Fibroblast of lung (primary cell): ENCODE data around the gene YWHAH. TPM values are rescaled to one million over a fixed set of nuclear protein-coding genes. Genes with fewer than 3 reads are reported as not detected.

Experiments used
- DNase-seq, 2 donors: peaks; one replicate each; pipeline versions ENCODE4 v3.0.0 to v3.0.0-alpha.2; 2010; ENCODE audit warnings: low read depth in 2 of 2
- H2AFZ ChIP-seq: 2 replicates; pipeline ENCODE4 v1.5.1; 2012; ENCODE audit warnings: low read length, control low read depth, inconsistent platforms
- H3K27ac ChIP-seq: 2 replicates; pipeline ENCODE4 v1.5.1; 2011; ENCODE audit warnings: low read length, control low read depth; ENCODE audit not compliant: insufficient read depth
- H3K27me3 ChIP-seq: 2 replicates; pipeline ENCODE4 v1.5.1; 2011; ENCODE audit warnings: mild to moderate bottlenecking, low read length; ENCODE audit not compliant: control insufficient read depth, insufficient read depth
- H3K36me3 ChIP-seq: 2 replicates; pipeline ENCODE4 v1.5.1; 2011; ENCODE audit warnings: low read length; ENCODE audit not compliant: control insufficient read depth, insufficient read depth
- H3K4me1 ChIP-seq: 2 replicates; pipeline ENCODE4 v1.5.1; 2011; ENCODE audit warnings: low read length; ENCODE audit not compliant: control insufficient read depth, insufficient read depth; ENCODE audit errors: extremely low read depth
- H3K4me2 ChIP-seq: 2 replicates; pipeline ENCODE4 v1.5.1; 2011; ENCODE audit warnings: low read length, control low read depth; ENCODE audit not compliant: insufficient read depth; ENCODE audit errors: extremely low read depth
- H3K4me3 ChIP-seq, 4 experiments: fragments of 200-600 bp in 1 of 4; sonication (generic) in 1 of 4; replicated peaks in 1 of 4; 2 replicates each; pipeline ENCODE4 v1.5.1; 2011 to 2016; ENCODE audit warnings: low read length in 4 of 4, low read depth in 3 of 4, mild to moderate bottlenecking in 3 of 4, control low read depth in 2 of 4, inconsistent platforms in 1 of 4, mixed read lengths in 1 of 4; ENCODE audit not compliant: insufficient read depth in 1 of 4; ENCODE audit errors: control extremely low read depth in 1 of 4
- H3K79me2 ChIP-seq: 2 replicates; pipeline ENCODE4 v1.5.1; 2012; ENCODE audit warnings: mild to moderate bottlenecking, low read length, inconsistent platforms; ENCODE audit not compliant: control insufficient read depth, insufficient read depth
- H3K9ac ChIP-seq: 2 replicates; pipeline ENCODE4 v1.5.1; 2011; ENCODE audit warnings: mild to moderate bottlenecking, low read length, control low read depth; ENCODE audit not compliant: insufficient read depth
- H3K9me3 ChIP-seq: 2 replicates; pipeline ENCODE4 v1.5.1; 2012; ENCODE audit warnings: low read depth, low read length; ENCODE audit not compliant: control insufficient read depth, insufficient read depth
- H4K20me1 ChIP-seq: 2 replicates; pipeline ENCODE4 v1.5.1; 2011; ENCODE audit warnings: low read length; ENCODE audit not compliant: control insufficient read depth, insufficient read depth; ENCODE audit errors: extremely low read depth
- CTCF ChIP-seq, 2 donors: IDR thresholded peaks in 1 of 2; conservative IDR thresholded peaks in 1 of 2; 1 replicate in 1 of 2; 2 replicates in 1 of 2; pipeline ENCODE4 v1.5.1; 2011 to 2012; ENCODE audit warnings: low read length in 2 of 2, control low read depth in 1 of 2, inconsistent platforms in 1 of 2, low read depth in 1 of 2, mild to moderate bottlenecking in 1 of 2
- EZH2 ChIP-seq: IDR thresholded peaks from 2 replicates; pipeline ENCODE4 v1.5.1; 2012; ENCODE audit warnings: low read length, control low read depth, mild to moderate bottlenecking; ENCODE audit errors: missing control alignments
- polyA plus RNA-seq, 2 donors: library from polyadenylated mRNA; depleted of rRNA in 1 of 2; stranded (reverse) in 1 of 2; unstranded in 1 of 2; fragments of >200 nt; gene quantifications; 2 replicates each; pipeline ENCODE4 v1.2.1, GENCODE V29; 2011 to 2012; ENCODE audit warnings: missing spikeins in 1 of 2
- total RNA-seq: library from RNA; depleted of rRNA; stranded (reverse); fragments of >200 nt; gene quantifications from 2 replicates; pipeline ENCODE4 v1.2.1, GENCODE V29; 2014

The YWHAH gene
- total and polyA plus RNA-seq, 2 donors (not counting 1 experiment from before 2014, with no cell fraction given) = 77.5 to 250 TPM

GRCh38 chr22:31970490-31971444 is 26.4 kb downstream of the YWHAH start:
- peak overlapping the region; percentile 12 to 56 (median 47) for H3K4me3 ChIP-seq
- no peaks in the 10 kb centered on the region for H3K79me2 ChIP-seq
- no peaks in the 10 kb centered on the region for H3K36me3 ChIP-seq
- peak overlapping the region; percentile 81 for H2AFZ ChIP-seq
- no peaks in the 10 kb centered on the region for H3K4me1 ChIP-seq
- no peaks in the 10 kb centered on the region for H4K20me1 ChIP-seq
- H3K4me2 ChIP-seq = peak overlapping the region; percentile 70
- peak; percentile 39 to 57 for DNase-seq
- H3K9ac ChIP-seq = peak overlapping the region; percentile 40
- H3K27ac ChIP-seq = no peak overlapping the region
- no peaks in the 10 kb centered on the region for H3K9me3 ChIP-seq
- TF ChIP-seq EZH2 (no peak), CTCF (conservative IDR thresholded peaks at IDR 0.05 in 1 of 2, IDR thresholded peaks at IDR 0.05 in 1 of 2; ENCODE audit: low read depth in 1 of 2, low read length in 2 of 2) (peak; percentile 77 to 80)
- H3K27me3 ChIP-seq = no peaks in the 10 kb centered on the region

DNA sequence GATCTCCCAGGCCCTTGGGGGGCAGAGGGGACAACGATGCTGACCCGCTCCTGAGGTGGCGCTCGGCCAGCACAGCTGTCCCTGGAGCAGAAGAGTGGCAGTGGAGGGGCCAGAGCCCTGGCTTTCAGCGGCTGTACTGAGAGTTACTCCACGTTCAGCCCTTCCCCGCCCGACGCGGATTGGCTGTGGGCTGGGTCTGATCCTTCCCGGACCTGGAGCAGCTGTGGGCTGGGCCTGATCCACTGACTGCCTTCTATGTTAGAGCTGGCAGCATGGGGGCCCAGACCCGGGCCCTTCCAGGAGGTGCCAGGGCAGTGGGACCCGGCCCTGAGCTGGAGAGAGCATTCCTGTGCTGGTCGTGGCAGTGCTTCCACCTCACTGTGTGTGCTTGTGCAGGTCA is 27.8 kb downstream of the YWHAH start:
- Histone ChIP-seq H3K9me3 (no peaks in the 10 kb centered on the region), H3K4me3 (no peak overlapping the region), H3K79me2 (no peaks in the 10 kb centered on the region), H2AFZ (no peak overlapping the region), H3K27me3 (no peaks in the 10 kb centered on the region), H3K4me1 (no peaks in the 10 kb centered on the region), H3K27ac (no peak overlapping the region), H4K20me1 (no peaks in the 10 kb centered on the region), H3K36me3 (no peaks in the 10 kb centered on the region), H3K9ac (no peak overlapping the region), H3K4me2 (no peak overlapping the region)
- DNase-seq = no peak
- TF ChIP-seq CTCF (conservative IDR thresholded peaks at IDR 0.05 in 1 of 2, IDR thresholded peaks at IDR 0.05 in 1 of 2; ENCODE audit: low read depth in 1 of 2, low read length in 2 of 2) (no peak), EZH2 (no peak)

GRCh38 chr22:31973739-31974138 is 29.4 kb downstream of the YWHAH start:
- Histone ChIP-seq H3K9ac (no peak overlapping the region), H3K9me3 (no peaks in the 10 kb centered on the region), H3K4me1 (no peaks in the 10 kb centered on the region), H4K20me1 (no peaks in the 10 kb centered on the region), H3K27me3 (no peaks in the 10 kb centered on the region), H3K36me3 (no peaks in the 10 kb centered on the region), H3K27ac (no peak overlapping the region), H3K4me2 (no peak overlapping the region), H3K4me3 (no peak overlapping the region), H3K79me2 (no peaks in the 10 kb centered on the region), H2AFZ (no peak overlapping the region)
- DNase-seq = no peak
- TF ChIP-seq CTCF (conservative IDR thresholded peaks at IDR 0.05 in 1 of 2, IDR thresholded peaks at IDR 0.05 in 1 of 2; ENCODE audit: low read depth in 1 of 2, low read length in 2 of 2) (no peak), EZH2 (no peak)
